Measurements from ENCODE around the gene CACNA1C. TPM values are rescaled to one million over a fixed set of nuclear protein-coding genes. Genes with fewer than 3 reads are reported as not detected.

CACNA1C gene
- total and polyA plus RNA-seq, 8 donors, result 0.31 to 55.8 (median 7.2) TPM

GRCh38 chr12:2047752-2048151 is 5.0 kb upstream of the CACNA1C start:
- Histone ChIP-seq H3K36me3 (no peaks in the 10 kb centered on the region), H3K4me3 (no peak overlapping the region), H3K4me1 (peaks cover 0 to 8% (median 6%) of the 10 kb centered on the region in 4 donors), H3K27me3 (peaks cover 0 to 42% (median 11%) of the 10 kb centered on the region in 3 donors), H3K27ac (no peak overlapping the region), H3K9me3 (no peaks in the 10 kb centered on the region)
- no peak for TF ChIP-seq EP300 (IDR thresholded peaks at IDR 0.05)
- TF ChIP-seq POLR2A (IDR thresholded peaks at IDR 0.05), result no peak
- TF ChIP-seq, protein P1, sequence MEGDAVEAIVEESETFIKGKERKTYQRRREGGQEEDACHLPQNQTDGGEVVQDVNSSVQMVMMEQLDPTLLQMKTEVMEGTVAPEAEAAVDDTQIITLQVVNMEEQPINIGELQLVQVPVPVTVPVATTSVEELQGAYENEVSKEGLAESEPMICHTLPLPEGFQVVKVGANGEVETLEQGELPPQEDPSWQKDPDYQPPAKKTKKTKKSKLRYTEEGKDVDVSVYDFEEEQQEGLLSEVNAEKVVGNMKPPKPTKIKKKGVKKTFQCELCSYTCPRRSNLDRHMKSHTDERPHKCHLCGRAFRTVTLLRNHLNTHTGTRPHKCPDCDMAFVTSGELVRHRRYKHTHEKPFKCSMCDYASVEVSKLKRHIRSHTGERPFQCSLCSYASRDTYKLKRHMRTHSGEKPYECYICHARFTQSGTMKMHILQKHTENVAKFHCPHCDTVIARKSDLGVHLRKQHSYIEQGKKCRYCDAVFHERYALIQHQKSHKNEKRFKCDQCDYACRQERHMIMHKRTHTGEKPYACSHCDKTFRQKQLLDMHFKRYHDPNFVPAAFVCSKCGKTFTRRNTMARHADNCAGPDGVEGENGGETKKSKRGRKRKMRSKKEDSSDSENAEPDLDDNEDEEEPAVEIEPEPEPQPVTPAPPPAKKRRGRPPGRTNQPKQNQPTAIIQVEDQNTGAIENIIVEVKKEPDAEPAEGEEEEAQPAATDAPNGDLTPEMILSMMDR (IDR thresholded peaks at IDR 0.05), result no peak
- TF ChIP-seq POLR2AphosphoS5 (IDR thresholded peaks at IDR 0.05), result no peak
- intact Hi-C loops (cut with DNase I; ENCODE audit: low total_unique reads), result no loop called here
- DNase-seq, result no peak
- 68 to 85% (median 79%) methylated on average over 7 of the region's 7 CpGs for WGBS, 5 donors

- Histone ChIP-seq H3K36me3 (no peaks in the 10 kb centered on the region), H3K27me3 (peaks cover 0 to 56% (median 28%) of the 10 kb centered on the region in 3 donors), H3K4me1 (peaks cover 0 to 22% (median 16%) of the 10 kb centered on the region in 4 donors), H3K4me3 (no peak overlapping the region), H3K27ac (no peak overlapping the region), H3K9me3 (no peaks in the 10 kb centered on the region)
- DNase-seq, result no peak
- intact Hi-C loops (cut with DNase I; ENCODE audit: low total_unique reads), result no loop called here
- no peak for TF ChIP-seq EP300 (IDR thresholded peaks at IDR 0.05)
- no peak for TF ChIP-seq POLR2A (IDR thresholded peaks at IDR 0.05)
- TF ChIP-seq POLR2AphosphoS5 (IDR thresholded peaks at IDR 0.05), result no peak
- TF ChIP-seq, protein P1 (IDR thresholded peaks at IDR 0.05), result no peak
- 38 to 53% (median 41%) methylated on average over 8 of the region's 8 CpGs for WGBS, 5 donors
Measured at GRCh38 chr12:2049604-2050540, 2.9 kb upstream of the CACNA1C start.

GRCh38 chr12:2051700-2052621 is 826 bp upstream of the CACNA1C start:
- peaks cover 0 to 32% (median 21%) of the 10 kb centered on the region in 4 donors for H3K4me1 ChIP-seq
- peaks cover 0 to 73% (median 35%) of the 10 kb centered on the region in 3 donors for H3K27me3 ChIP-seq
- no peaks in the 10 kb centered on the region for H3K36me3 ChIP-seq
- no peak for TF ChIP-seq POLR2AphosphoS5 (IDR thresholded peaks at IDR 0.05)
- TF ChIP-seq, protein P1 (IDR thresholded peaks at IDR 0.05), result no peak
- no peak for TF ChIP-seq POLR2A (IDR thresholded peaks at IDR 0.05)
- TF ChIP-seq EP300 (IDR thresholded peaks at IDR 0.05), result no peak
- peak overlapping the region; percentile 41 to 62 (median 59) for H3K4me3 ChIP-seq
- peak in 1 of 2 donors; percentile 49 for DNase-seq
- no peaks in the 10 kb centered on the region for H3K9me3 ChIP-seq
- peak overlapping the region in 2 of 5 donors; percentile 89 to 92 for H3K27ac ChIP-seq
- intact Hi-C loops (cut with DNase I; ENCODE audit: low total_unique reads), result no loop called here
- 10 to 18% (median 10%) methylated on average over 25 to 52 of the region's 52 CpGs for WGBS, 5 donors

DNA sequence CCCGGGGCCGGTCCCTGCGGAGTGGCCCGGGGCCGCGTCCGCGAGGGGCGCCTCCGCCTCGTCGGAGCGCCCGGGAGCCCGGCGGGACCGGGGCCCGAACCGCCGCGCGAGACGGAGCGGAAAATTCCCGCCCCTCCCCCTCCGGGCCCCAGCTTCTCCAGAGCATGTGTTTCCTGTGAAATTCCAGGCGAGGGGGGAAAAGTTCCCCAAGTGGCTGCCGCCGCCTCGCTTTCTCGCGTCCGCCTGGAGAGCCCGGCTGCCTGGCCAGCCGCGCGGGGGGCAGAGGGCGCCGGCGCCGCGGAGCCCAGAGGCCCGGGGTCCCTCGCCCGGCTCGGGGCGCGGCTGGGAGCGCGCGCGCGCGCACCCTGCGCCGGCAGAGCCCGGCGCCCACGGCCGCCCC is 904 bp downstream of the CACNA1C start:
- Histone ChIP-seq H3K27ac (peak overlapping the region in 4 of 5 donors; percentile 75 to 92 (median 84)), H3K27me3 (peaks cover 0 to 77% (median 41%) of the 10 kb centered on the region in 3 donors), H3K4me1 (peaks cover 0 to 45% (median 28%) of the 10 kb centered on the region in 4 donors), H3K4me3 (peak overlapping the region; percentile 57 to 63 (median 62)), H3K36me3 (no peaks in the 10 kb centered on the region), H3K9me3 (no peaks in the 10 kb centered on the region)
- 0 to 2% (median 2%) methylated on average over 3 to 60 of the region's 60 CpGs for WGBS, 5 donors
- intact Hi-C loops (cut with DNase I; ENCODE audit: low total_unique reads), result no loop called here
- peak in 1 of 2 donors; percentile 69 for DNase-seq
- TF ChIP-seq POLR2AphosphoS5 (IDR thresholded peaks at IDR 0.05), result no peak
- TF ChIP-seq, protein P1 (IDR thresholded peaks at IDR 0.05), result no peak
- no peak for TF ChIP-seq EP300 (IDR thresholded peaks at IDR 0.05)
- TF ChIP-seq POLR2A (IDR thresholded peaks at IDR 0.05), result no peak
